Tibial nerve (tissue), 4 donors: ENCODE results near the gene C1RL. TPM values are rescaled to one million over a fixed set of nuclear protein-coding genes. Genes with fewer than 3 reads are reported as not detected.

ENCODE experiments used
- DNase-seq, 2 donors: peaks; one replicate each; pipeline ENCODE4 v3.0.0-alpha.2; 2019; ENCODE audit warnings: low spot score in 2 of 2
- H3K27ac ChIP-seq, 4 donors: fragments of 200-600 bp; sonication (generic) in 3 of 4; one replicate each; pipeline ENCODE4 v1.5.1; 2017 to 2019; ENCODE audit warnings: mild to moderate bottlenecking in 1 of 4
- H3K27me3 ChIP-seq, 2 donors: fragments of 200-600 bp; sonication (generic) in 1 of 2; one replicate each; pipeline versions ENCODE4 v1.5.1 to v1.6.0; 2017 to 2019
- H3K36me3 ChIP-seq, 3 donors: fragments of 200-600 bp; sonication (generic); one replicate each; pipeline ENCODE4 v1.5.1; 2018 to 2019
- H3K4me1 ChIP-seq, 4 donors: fragments of 200-600 bp; sonication (generic) in 3 of 4; one replicate each; pipeline ENCODE4 v1.5.1; 2017 to 2019
- H3K4me3 ChIP-seq, 4 donors: fragments of 200-600 bp; sonication (generic) in 3 of 4; one replicate each; pipeline ENCODE4 v1.5.1; 2017 to 2019; ENCODE audit warnings: mild to moderate bottlenecking in 1 of 4, moderate library complexity in 1 of 4
- H3K9me3 ChIP-seq, 4 donors: fragments of 200-600 bp; sonication (generic) in 3 of 4; one replicate each; pipeline ENCODE4 v1.5.1; 2017 to 2019
- CTCF ChIP-seq, 5 experiments: fragments of 200-600 bp in 3 of 5; fragments of 450-650 bp in 2 of 5; sonication (generic) in 3 of 5; IDR thresholded peaks; one replicate each; pipeline ENCODE4 v1.5.1; 2016 to 2019; ENCODE audit warnings: antibody characterized with exemption in 5 of 5, mild to moderate bottlenecking in 3 of 5, moderate library complexity in 2 of 5
- EP300 ChIP-seq, 2 donors: sonication (generic); formaldehyde crosslinking; IDR thresholded peaks; one replicate each; pipeline ENCODE4 v1.6.1; 2017; ENCODE audit warnings: antibody characterized with exemption in 2 of 2, mild to moderate bottlenecking in 1 of 2
- POLR2A ChIP-seq, 2 donors: fragments of 450-650 bp; IDR thresholded peaks; one replicate each; pipeline ENCODE4 v1.6.1; 2017; ENCODE audit warnings: antibody characterized with exemption in 2 of 2, mild to moderate bottlenecking in 2 of 2, moderate library complexity in 2 of 2
- WGBS, 2 donors: methylation state at CpG; one replicate each; pipeline ENCODE4 v1.1.5; 2018; 5-methylcytosine and 5-hydroxymethylcytosine counted together
- total RNA-seq, 4 donors: library from RNA; depleted of rRNA; stranded (reverse); fragments of >200 nt; gene quantifications; one replicate each; pipeline ENCODE4 v1.1.0, GENCODE V29; 2016

Gene C1RL
- total RNA-seq, 4 donors from 2014 or later, result 125 to 214 (median 180) TPM

- 86% methylated on average over 5 of the region's 5 CpGs for WGBS, 2 donors
- TF ChIP-seq POLR2A (IDR thresholded peaks at IDR 0.05) (no peak), EP300 (IDR thresholded peaks at IDR 0.05) (no peak), CTCF (IDR thresholded peaks at IDR 0.05) (no peak)
- Histone ChIP-seq H3K4me3 (no peak overlapping the region), H3K36me3 (peaks cover 0 to 30% (median 4%) of the 10 kb centered on the region in 3 donors), H3K27me3 (no peaks in the 10 kb centered on the region), H3K4me1 (peaks cover 0 to 15% (median 3%) of the 10 kb centered on the region in 4 donors), H3K27ac (no peak overlapping the region), H3K9me3 (no peaks in the 10 kb centered on the region)
- DNase-seq, result no peak
Measured at GRCh38 chr12:7120166-7120565, 11.2 kb upstream of the C1RL start.

GRCh38 chr12:7118881-7119280 is 9.9 kb upstream of the C1RL start:
- TF ChIP-seq CTCF (IDR thresholded peaks at IDR 0.05), result no peak
- TF ChIP-seq POLR2A (IDR thresholded peaks at IDR 0.05), result no peak
- TF ChIP-seq EP300 (IDR thresholded peaks at IDR 0.05), result no peak
- DNase-seq, result no peak
- peaks cover 0 to 15% (median 3%) of the 10 kb centered on the region in 4 donors for H3K4me1 ChIP-seq
- no peak overlapping the region for H3K4me3 ChIP-seq
- H3K36me3 ChIP-seq, result peaks cover 0 to 37% (median 4%) of the 10 kb centered on the region in 3 donors
- WGBS, 2 donors, result 74 to 85% methylated on average over 3 of the region's 3 CpGs
- no peaks in the 10 kb centered on the region for H3K27me3 ChIP-seq
- H3K9me3 ChIP-seq, result no peaks in the 10 kb centered on the region
- no peak overlapping the region for H3K27ac ChIP-seq

GRCh38 chr12:7117670-7118069 is 8.7 kb upstream of the C1RL start:
- peaks cover 0 to 37% (median 4%) of the 10 kb centered on the region in 3 donors for H3K36me3 ChIP-seq
- WGBS, 2 donors, result 81 to 85% methylated on average over 3 of the region's 3 CpGs
- no peak overlapping the region for H3K27ac ChIP-seq
- no peak overlapping the region for H3K4me3 ChIP-seq
- H3K4me1 ChIP-seq, result peaks cover 0 to 17% (median 2%) of the 10 kb centered on the region in 4 donors
- no peak for DNase-seq
- TF ChIP-seq POLR2A (IDR thresholded peaks at IDR 0.05), result no peak
- TF ChIP-seq CTCF (IDR thresholded peaks at IDR 0.05), result no peak
- no peak for TF ChIP-seq EP300 (IDR thresholded peaks at IDR 0.05)
- H3K27me3 ChIP-seq, result no peaks in the 10 kb centered on the region
- H3K9me3 ChIP-seq, result no peaks in the 10 kb centered on the region

- 86 to 94% methylated on average over 9 of the region's 9 CpGs for whole genome bisulfite sequencing, 2 donors
- Histone ChIP-seq H3K27ac (no peak overlapping the region), H3K36me3 (peaks cover 0 to 37% (median 4%) of the 10 kb centered on the region in 3 donors), H3K9me3 (no peaks in the 10 kb centered on the region), H3K4me1 (peaks cover 0 to 17% (median 4%) of the 10 kb centered on the region in 4 donors), H3K4me3 (no peak overlapping the region), H3K27me3 (no peaks in the 10 kb centered on the region)
- TF ChIP-seq POLR2A (IDR thresholded peaks at IDR 0.05), result no peak
- no peak for TF ChIP-seq EP300 (IDR thresholded peaks at IDR 0.05)
- TF ChIP-seq CTCF (IDR thresholded peaks at IDR 0.05), result no peak
- no peak for DNase-seq
Measured at GRCh38 chr12:7116916-7117315, 7.9 kb upstream of the C1RL start.

DNA sequence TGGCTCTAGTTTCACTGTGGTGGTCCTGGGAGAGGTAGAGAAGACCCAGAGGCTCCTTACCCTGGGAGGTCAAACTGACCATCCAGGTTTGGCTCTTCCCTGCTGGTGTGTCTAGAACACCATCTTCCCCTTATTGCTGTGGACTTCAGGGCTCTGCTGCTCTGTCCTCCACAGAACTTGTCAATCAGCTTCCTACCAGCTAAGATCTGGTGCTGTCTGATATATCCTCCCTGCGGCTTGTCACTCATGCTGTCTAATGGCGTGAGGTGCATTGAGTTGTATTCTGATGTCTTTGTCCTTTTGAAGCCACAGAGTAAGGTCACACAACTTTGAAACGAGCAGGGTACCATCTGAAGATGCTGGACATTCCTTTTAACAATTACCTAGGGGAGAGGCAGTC is 7.2 kb upstream of the C1RL start:
- DNase-seq, result no peak
- no peak for TF ChIP-seq POLR2A (IDR thresholded peaks at IDR 0.05)
- no peak for TF ChIP-seq EP300 (IDR thresholded peaks at IDR 0.05)
- TF ChIP-seq CTCF (IDR thresholded peaks at IDR 0.05), result no peak
- Histone ChIP-seq H3K27ac (no peak overlapping the region), H3K27me3 (no peaks in the 10 kb centered on the region), H3K4me3 (no peak overlapping the region), H3K4me1 (peaks cover 0 to 22% (median 4%) of the 10 kb centered on the region in 4 donors), H3K9me3 (no peaks in the 10 kb centered on the region), H3K36me3 (peaks cover 0 to 37% (median 4%) of the 10 kb centered on the region in 3 donors)
- 83 to 88% methylated on average over 3 of the region's 3 CpGs for WGBS, 2 donors
